Measurements from ENCODE around the gene PARP12. TPM values are rescaled to one million over a fixed set of nuclear protein-coding genes. Genes with fewer than 3 reads are reported as not detected.

The PARP12 gene
- total RNA-seq, 2 donors from 2014 or later = 40.4 to 48.6 TPM

DNA sequence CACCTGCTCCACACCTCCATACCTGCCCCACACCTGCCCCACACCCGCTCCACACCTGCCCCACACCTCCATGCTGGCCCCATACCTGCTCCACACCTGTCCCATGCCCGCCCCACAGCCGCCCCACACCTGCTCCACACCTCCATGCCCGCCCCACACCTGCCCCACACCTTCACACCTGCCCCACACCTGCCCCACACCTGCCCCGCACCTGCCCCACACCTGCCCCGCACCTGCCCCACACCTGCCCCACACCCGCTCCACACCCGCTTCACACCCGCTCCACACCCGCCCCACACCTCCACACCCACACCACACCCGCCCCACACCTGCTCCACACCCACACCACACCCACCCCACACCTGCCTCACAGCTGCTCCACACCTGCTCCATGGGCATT, 53.0 kb downstream of the PARP12 start:
- ATAC-seq (no peak), DNase-seq (ENCODE audit: low spot score) (peak; percentile 31)
- Mint-ChIP-seq H3K4me1 (ENCODE audit: low read depth in 2 of 2) (peaks cover 0 to 2% of the 10 kb centered on the region in 2 donors), H3K36me3 (peaks cover 4% of the 10 kb centered on the region), H3K27ac (no peak overlapping the region), H3K27me3 (no peaks in the 10 kb centered on the region), H3K9me3 (no peaks in the 10 kb centered on the region), H3K4me3 (no peak overlapping the region)

DNA sequence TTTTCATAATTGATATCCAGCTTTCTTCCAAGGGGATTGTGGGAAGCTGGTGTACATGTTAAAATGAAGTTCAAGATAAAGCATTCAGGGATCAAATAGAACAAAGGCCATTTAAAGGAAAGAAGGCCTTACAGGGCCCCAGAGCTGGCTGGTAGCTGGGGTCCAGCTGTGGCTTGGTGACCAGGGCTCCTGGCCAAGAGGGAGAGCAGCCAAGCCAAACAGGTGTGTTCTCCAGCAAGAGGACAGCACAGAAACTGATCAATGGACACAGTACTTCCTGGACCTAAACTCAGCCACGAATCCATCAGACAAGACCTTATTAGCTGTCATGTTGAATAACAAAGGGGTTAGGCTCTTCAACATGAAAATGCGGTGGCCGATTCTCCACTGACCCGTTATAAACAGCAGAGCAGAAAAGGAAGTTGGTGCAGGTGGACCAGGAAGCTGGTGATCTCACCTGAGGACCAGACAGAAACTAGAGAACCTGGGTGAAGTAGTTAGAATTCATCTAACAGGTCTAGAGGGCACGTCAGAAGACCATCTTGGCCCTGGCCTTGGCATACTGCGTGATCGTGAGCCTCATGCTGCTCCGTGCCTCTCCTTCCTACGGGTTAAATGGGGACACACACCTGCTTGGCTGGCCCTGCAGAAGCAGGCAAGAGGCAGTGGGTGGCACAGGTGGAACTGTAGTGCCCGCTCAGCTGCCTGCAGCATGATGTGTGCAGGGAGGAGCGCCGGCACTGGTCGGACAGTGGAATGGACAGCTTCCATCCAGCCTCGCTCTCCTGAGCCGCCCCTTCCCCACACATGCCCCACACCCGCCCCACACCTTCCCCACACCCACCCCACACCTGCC, 53.8 kb downstream of the PARP12 start:
- Mint-ChIP-seq H3K4me3 (no peak overlapping the region), H3K27me3 (no peaks in the 10 kb centered on the region), H3K9me3 (no peaks in the 10 kb centered on the region), H3K4me1 (ENCODE audit: low read depth in 2 of 2) (peaks cover 2 to 4% of the 10 kb centered on the region in 2 donors), H3K36me3 (peaks cover 4% of the 10 kb centered on the region), H3K27ac (no peak overlapping the region)
- DNase-seq (ENCODE audit: low spot score) = no peak
- no peak for ATAC-seq

DNA sequence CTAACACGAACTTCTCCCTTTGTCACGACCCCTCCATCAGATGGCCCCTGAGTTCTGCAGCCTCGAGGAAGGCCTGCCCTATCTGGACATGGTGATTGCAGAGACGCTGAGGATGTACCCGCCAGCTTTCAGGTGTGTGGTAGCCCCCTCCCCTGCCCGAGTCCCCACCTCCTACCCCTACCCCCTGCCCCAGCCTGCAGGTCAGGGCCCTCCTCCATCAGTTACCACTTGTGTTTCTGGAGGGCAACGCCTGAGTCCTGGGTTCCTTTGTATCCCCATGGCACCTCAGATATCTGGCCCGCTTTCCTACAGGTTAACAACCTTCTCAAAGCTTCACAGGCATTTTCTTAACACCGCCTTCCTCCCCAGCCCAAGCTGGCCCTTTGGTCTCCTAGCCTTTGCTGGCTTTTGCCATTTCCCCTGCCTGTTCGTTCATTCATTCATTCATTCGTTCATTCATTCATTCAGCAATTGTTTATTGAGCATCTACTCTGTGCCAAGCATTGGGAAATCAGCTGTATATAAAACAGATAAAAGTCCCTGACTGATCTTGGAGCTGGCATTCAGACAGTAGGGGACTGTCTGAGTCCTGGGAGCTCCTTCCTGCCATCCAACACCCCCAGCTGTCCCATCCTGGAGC, 55.6 kb downstream of the PARP12 start:
- no peaks in the 10 kb centered on the region for H3K9me3 Mint-ChIP-seq
- H3K27ac Mint-ChIP-seq = no peak overlapping the region
- DNase-seq (ENCODE audit: low spot score) (no peak), ATAC-seq (no peak)
- H3K4me1 Mint-ChIP-seq (ENCODE audit: low read depth in 2 of 2) = peaks cover 11 to 13% of the 10 kb centered on the region in 2 donors
- no peaks in the 10 kb centered on the region for H3K27me3 Mint-ChIP-seq
- H3K36me3 Mint-ChIP-seq = peaks cover 4% of the 10 kb centered on the region
- no peak overlapping the region for H3K4me3 Mint-ChIP-seq

DNA sequence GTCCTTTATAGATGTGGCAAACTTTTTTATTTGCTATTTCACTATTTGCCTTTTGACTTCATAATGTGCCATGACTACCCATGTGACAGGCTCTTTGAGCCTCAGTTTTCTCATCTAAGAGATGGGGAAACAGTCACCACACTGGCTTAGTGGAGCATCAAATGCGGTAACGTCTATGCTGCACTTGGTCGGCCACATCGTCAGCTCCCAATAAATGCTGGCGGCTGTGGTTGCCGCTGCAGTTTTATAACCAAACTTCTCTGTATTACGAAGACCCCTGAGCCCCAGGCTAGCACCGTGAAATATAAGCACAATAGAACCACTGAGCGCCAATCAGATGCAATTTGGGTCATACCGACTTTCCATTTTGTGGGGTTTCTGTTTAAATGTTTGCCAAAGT, 56.2 kb downstream of the PARP12 start:
- Mint-ChIP-seq H3K4me3 (no peak overlapping the region), H3K27ac (no peak overlapping the region), H3K36me3 (peaks cover 4% of the 10 kb centered on the region), H3K27me3 (no peaks in the 10 kb centered on the region), H3K9me3 (no peaks in the 10 kb centered on the region), H3K4me1 (ENCODE audit: low read depth in 2 of 2) (peaks cover 17% of the 10 kb centered on the region in 2 donors)
- ATAC-seq (no peak), DNase-seq (ENCODE audit: low spot score) (no peak)

DNA sequence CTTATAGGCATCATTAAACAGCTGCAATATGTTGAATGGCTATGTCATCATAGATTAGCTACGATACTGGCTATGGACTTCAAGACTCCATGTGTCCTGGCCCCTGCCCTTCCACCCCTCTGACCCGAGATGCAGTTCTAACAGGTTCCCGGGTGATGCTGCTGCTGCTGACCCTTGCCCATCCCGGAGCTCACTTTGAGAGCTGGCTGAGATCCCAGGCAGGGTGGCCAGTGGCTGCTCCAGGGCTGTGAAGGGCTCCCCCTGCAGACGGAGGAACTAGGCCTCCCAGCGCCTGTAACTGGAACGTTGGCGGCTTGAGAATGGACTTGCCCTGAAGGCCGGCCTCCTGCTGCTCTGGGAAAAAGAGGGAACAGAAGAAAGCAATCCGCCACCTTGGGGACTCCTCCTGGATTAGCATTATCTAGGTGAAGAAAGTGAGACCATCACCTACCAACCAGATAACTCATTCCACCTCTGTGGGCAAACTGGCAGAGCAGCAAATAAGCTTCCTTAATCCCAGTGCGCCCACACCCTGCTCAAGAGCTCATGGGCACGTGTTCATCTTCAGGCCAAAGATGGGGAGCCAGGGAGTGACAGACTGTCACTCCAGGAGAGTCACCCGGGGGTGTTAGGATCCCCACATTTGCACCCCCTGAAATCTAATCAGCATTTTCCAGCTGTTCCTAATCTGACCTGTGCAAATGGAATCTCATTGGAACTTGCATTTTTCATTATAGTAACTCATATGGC, 56.8 kb downstream of the PARP12 start:
- ATAC-seq = no peak
- Mint-ChIP-seq H3K9me3 (no peaks in the 10 kb centered on the region), H3K27ac (no peak overlapping the region), H3K4me3 (no peak overlapping the region), H3K4me1 (ENCODE audit: low read depth in 2 of 2) (peaks cover 16 to 17% of the 10 kb centered on the region in 2 donors), H3K27me3 (no peaks in the 10 kb centered on the region), H3K36me3 (peaks cover 4% of the 10 kb centered on the region)
- no peak for DNase-seq (ENCODE audit: low spot score)

DNA sequence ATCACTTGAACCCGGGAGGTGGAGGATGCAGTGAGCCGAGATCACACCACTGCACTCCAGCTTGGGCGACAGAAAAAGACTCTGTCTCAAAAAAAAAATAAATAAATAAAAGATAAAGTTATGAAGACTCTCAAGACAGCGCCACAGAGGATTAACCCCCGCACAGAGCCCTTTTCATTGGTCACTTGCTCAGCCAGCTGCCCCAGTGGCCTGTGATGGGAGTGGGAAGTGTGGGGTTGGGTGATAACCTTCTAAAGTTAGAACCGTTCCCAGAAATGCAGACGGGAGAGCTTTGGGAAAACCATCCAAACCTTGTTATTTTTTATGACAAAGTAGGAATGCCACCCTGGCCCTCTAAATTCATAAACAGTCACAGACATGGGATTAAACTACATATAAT, 57.4 kb downstream of the PARP12 start:
- H3K27me3 Mint-ChIP-seq = no peaks in the 10 kb centered on the region
- no peak for ATAC-seq

DNA sequence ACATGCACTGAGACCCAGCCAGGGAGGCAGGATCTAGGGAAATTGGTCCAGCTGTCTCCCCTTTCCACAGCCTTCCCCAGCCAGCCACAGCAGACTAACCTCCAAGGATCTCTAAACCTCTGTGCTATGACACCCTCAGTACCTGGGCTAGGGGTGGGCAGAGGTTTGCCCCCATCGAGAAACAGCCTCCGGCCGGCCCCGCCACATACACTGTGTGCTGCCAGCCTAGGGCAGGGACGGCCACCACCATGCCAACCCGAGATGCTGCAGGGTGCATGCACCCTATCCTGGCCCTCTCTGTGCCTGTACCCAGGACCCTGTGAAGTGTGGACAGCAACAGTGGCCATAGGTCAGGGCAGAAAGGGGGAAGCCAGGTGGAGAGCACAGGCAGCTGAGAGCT, 58.1 kb downstream of the PARP12 start:
- Mint-ChIP-seq H3K27ac (no peak overlapping the region), H3K9me3 (no peaks in the 10 kb centered on the region), H3K36me3 (peaks cover 4% of the 10 kb centered on the region), H3K4me3 (no peak overlapping the region), H3K27me3 (no peaks in the 10 kb centered on the region), H3K4me1 (ENCODE audit: low read depth in 2 of 2) (peaks cover 17 to 19% of the 10 kb centered on the region in 2 donors)
- ATAC-seq = no peak
- no peak for DNase-seq (ENCODE audit: low spot score)

More for the DNA sequence above, 57.4 kb downstream of the PARP12 start:
- H3K4me3 Mint-ChIP-seq = no peak overlapping the region
- H3K4me1 Mint-ChIP-seq (ENCODE audit: low read depth in 2 of 2) = peaks cover 17 to 19% of the 10 kb centered on the region in 2 donors
- no peaks in the 10 kb centered on the region for H3K9me3 Mint-ChIP-seq
- peaks cover 4% of the 10 kb centered on the region for H3K36me3 Mint-ChIP-seq
- H3K27ac Mint-ChIP-seq = no peak overlapping the region
- DNase-seq (ENCODE audit: low spot score) = no peak

DNA sequence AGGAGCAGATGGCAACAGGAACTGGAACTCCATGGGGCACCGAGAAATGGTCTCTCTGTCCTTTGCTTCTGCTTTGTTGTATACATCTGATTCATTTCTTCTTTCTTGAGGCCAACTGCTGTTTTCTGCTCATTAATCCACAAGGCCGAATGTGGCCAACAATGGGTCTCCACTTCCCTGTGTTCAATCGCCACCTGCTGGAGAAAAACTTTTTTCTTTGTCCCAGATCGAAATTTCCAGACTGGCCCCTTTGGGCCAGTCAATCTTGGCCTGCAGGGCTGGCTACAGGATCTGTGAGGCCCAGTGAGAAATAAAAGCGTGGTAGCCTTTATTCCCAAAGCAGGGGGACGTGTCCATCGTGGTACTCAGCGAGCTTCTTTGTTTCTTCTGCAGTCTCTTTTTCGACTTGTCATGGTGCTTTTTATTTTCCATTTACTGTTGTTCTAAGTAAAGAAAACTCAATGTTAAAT, 58.8 kb downstream of the PARP12 start:
- Mint-ChIP-seq H3K27me3 (no peaks in the 10 kb centered on the region), H3K4me3 (no peak overlapping the region), H3K9me3 (no peaks in the 10 kb centered on the region), H3K4me1 (ENCODE audit: low read depth in 2 of 2) (peaks cover 17 to 19% of the 10 kb centered on the region in 2 donors), H3K27ac (peak overlapping the region; percentile 22 to 95), H3K36me3 (peaks cover 4% of the 10 kb centered on the region)
- peak; percentile 69 for DNase-seq (ENCODE audit: low spot score)
- peak in 1 of 2 donors; percentile 41 for ATAC-seq

DNA sequence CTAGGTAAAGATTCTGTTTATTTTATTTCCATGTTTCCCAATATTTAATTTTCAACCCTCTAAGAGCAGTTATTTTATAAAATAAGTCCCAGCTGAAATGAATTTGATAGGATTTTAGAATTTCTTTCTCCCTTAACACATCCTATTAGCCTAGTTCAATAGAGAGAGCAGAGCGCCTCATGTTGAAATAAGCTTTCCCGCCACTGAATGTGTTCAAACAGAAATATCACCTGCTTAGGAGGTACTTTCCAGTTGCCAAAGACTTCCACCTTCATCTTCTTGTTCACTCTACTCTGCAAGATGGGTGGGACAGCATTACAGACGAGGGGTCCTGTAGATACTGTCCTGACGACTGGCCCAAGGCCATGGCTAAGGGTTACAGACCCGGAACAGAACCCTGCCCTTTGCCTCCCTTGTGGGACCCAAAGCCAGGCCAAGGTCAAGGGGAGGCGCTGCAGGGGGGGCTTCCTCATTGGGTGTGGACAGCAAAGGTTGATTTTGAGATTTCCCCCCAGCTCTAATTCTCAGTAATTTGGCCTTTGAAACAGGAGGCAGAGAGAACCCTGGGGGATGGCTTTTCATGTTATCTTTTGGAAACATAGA, 62.0 kb downstream of the PARP12 start:
- peak in 1 of 2 donors; percentile 48 for ATAC-seq
- Mint-ChIP-seq H3K4me1 (ENCODE audit: low read depth in 2 of 2) (peaks cover 26 to 36% of the 10 kb centered on the region in 2 donors), H3K27ac (peak overlapping the region; percentile 21 to 95), H3K36me3 (no peaks in the 10 kb centered on the region), H3K27me3 (no peaks in the 10 kb centered on the region), H3K4me3 (no peak overlapping the region), H3K9me3 (no peaks in the 10 kb centered on the region)
- DNase-seq (ENCODE audit: low spot score) = no peak

DNA sequence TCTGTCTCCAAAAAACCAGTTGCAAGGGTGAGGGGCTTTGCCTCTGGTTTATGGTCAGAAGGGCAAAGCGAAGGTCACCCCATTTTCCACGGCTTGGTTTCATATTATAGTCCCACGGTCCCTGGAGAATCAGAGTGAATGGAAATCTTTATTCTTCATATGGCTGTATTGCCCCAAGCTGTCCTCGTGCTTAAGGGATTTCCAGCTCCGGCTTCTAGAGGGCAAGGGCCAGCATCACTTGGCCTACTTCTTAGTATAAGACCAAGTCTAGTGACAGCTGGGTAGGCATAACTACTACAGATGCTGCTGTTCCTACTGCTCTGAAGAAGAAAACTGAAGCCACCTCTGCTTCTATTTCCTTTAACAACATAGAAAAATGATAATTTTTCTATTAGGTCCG, 63.2 kb downstream of the PARP12 start:
- H3K4me3 Mint-ChIP-seq = no peak overlapping the region
- no peaks in the 10 kb centered on the region for H3K9me3 Mint-ChIP-seq
- DNase-seq (ENCODE audit: low spot score) (no peak), ATAC-seq (no peak)
- peaks cover 28 to 38% of the 10 kb centered on the region in 2 donors for H3K4me1 Mint-ChIP-seq (ENCODE audit: low read depth in 2 of 2)
- peak overlapping the region in 1 of 2 donors; percentile 95 for H3K27ac Mint-ChIP-seq
- no peaks in the 10 kb centered on the region for H3K27me3 Mint-ChIP-seq
- H3K36me3 Mint-ChIP-seq = no peaks in the 10 kb centered on the region

DNA sequence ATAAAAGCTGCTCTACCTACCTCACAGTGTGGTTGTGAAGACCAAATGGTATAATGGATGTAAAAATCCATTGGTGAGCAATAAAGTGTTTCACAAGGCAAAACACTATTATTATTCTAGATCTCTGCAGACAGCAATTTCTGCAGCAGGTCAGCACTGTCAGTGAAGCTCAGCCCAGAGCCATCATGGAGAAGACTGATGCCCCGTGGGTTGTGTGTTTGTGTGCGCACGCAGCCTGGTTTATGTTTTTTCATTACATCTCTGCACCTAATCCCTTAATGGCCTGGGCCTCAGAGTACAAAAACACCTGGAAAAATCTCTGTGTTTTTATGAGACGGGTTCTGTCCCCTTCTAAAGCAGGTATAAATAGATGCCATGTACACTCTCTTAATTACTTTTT, 64.2 kb downstream of the PARP12 start:
- no peaks in the 10 kb centered on the region for H3K9me3 Mint-ChIP-seq
- H3K27me3 Mint-ChIP-seq = no peaks in the 10 kb centered on the region
- no peaks in the 10 kb centered on the region for H3K36me3 Mint-ChIP-seq
- H3K4me1 Mint-ChIP-seq (ENCODE audit: low read depth in 2 of 2) = peaks cover 20 to 33% of the 10 kb centered on the region in 2 donors
- no peak for ATAC-seq
- peak overlapping the region; percentile 2 to 95 for H3K27ac Mint-ChIP-seq
- DNase-seq (ENCODE audit: low spot score) = no peak
- H3K4me3 Mint-ChIP-seq = no peak overlapping the region

DNA sequence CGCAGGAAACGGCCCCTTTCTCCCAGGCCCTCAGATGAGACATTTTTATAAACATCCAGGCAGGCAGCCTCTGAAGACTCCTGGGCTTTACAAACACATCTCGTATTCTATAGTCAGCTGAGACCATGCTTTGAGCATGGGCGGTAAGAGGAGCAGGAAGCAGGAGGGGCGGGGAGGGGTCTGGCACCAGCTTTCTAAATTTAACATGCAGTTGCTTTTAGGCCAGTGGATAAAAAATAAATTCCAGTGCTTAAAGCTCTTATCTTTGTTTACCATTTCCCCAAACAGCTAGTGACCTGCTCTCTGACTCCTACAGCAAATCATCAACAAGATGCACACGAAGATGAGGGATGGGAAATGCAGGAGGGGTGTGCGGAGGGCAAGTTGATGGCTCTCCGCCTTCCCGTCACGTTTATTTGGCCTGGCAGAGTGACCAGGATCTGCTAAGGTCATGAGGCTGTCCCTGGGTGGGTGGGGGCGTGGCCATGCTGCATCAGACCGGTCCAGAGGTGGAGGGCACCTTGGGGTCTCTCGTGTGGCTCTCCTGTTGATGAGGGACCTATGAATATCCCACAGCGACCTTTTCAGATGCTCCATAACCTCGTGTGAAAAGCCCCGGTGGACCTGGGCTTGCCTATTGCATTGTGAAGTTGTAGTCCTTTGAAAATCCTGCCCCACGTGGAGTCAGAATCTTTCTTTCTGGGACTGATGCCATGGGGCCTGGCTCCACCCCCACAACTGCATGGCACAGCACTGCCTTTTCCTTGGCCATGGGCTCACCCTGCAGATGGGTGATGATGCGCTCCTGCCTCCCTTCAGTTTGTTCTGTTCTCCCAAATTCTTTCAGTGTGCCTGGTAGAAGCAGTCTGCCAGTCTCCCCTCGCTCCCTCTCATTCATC, 67.5 kb downstream of the PARP12 start:
- Mint-ChIP-seq H3K9me3 (no peaks in the 10 kb centered on the region), H3K4me3 (no peak overlapping the region), H3K27ac (peak overlapping the region in 1 of 2 donors; percentile 85), H3K27me3 (no peaks in the 10 kb centered on the region), H3K4me1 (ENCODE audit: low read depth in 2 of 2) (peaks cover 11 to 25% of the 10 kb centered on the region in 2 donors), H3K36me3 (no peaks in the 10 kb centered on the region)
- ATAC-seq (no peak), DNase-seq (ENCODE audit: low spot score) (no peak)

DNA sequence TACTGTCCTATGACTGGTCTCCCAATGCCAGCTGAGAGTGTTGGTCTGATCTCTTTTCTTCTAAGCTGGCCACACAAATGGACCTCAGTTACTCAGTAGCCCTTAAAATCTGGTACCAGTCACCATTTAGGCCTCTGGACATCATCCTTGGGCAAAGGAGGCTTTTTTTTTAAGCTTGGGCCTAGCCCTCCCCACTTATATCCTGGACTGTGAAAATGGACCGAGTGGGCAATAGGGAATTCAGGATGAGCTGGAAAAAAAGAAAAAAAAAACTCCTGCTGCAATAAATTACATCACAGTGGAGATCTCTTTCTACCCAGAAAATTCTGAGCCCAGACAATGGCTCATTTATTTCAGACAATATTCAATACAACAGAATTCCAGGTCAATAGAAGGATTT, 68.4 kb downstream of the PARP12 start:
- H3K9me3 Mint-ChIP-seq = no peaks in the 10 kb centered on the region
- no peak for DNase-seq (ENCODE audit: low spot score)
- peaks cover 11 to 33% of the 10 kb centered on the region in 2 donors for H3K4me1 Mint-ChIP-seq (ENCODE audit: low read depth in 2 of 2)
- no peaks in the 10 kb centered on the region for H3K36me3 Mint-ChIP-seq
- no peak for ATAC-seq
- no peak overlapping the region for H3K4me3 Mint-ChIP-seq
- H3K27me3 Mint-ChIP-seq = no peaks in the 10 kb centered on the region
- no peak overlapping the region for H3K27ac Mint-ChIP-seq
